ENCODE measurements around the gene H19.

H19 gene

DNA sequence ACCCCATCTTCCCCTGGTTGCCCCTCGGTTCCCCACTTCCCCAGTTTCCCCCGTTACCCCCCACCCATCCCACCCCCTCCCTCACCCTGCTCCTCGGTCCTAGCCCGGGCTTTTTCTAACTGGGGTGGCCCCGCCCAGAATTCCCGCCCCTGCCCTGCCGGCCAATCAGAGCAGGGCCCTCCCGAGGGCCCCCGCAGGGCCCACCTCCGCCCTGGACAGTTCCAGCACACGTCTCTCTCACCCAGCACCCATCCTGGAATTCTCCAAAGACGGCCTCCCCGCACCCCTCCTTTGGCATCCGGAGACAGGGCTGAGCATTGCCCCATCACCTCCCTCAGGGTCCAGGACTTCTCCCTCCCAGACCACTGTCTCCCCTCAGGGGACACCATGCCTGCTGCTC, at the start of gene H19:
TSS of gene H19 (minus strand) at position 88 of the 400 bp plus-strand sequence.
- DNase-seq (ENCODE audit: low read depth in 2 of 2) = no peak

DNA sequence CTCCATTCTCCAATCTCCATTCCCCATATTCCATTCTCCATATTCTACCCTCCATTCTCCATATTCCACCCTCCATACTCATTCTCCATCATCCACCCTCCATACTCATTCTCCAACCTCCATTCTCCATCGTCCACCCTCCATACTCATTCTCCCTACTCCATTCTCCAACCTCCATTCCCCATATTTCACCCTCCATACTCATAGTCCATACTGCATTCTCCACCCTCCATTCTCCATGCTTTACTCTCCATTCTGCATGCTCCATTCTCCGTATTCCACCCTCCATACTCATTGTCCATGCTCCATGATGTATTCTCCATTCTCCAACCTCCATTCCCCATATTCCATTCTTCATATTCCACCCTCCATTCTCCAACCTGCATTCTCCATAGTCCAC, 44.3 kb upstream of the H19 start:
- DNase-seq (ENCODE audit: low read depth in 2 of 2) = no peak

DNA sequence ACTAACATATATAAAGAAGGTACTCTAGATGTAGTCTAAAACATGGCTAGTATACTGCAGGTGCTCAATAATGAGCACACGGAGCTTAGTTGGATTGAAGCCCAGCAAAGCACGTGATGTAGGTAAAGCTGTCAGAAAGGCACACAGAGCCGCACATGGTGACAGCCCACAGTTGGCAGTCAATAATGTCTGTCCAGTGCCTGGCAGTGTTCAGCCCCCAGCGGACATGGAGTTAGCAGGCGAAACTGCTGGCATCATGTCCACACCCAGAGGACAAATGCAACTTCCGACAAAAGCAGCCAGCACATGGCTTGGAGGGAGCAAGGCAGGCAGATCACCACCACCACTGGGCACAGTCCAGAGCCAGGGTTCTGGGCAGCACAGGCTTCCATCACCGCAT, 43.5 kb upstream of the H19 start:
- DNase-seq (ENCODE audit: low read depth in 2 of 2) = no peak

DNA sequence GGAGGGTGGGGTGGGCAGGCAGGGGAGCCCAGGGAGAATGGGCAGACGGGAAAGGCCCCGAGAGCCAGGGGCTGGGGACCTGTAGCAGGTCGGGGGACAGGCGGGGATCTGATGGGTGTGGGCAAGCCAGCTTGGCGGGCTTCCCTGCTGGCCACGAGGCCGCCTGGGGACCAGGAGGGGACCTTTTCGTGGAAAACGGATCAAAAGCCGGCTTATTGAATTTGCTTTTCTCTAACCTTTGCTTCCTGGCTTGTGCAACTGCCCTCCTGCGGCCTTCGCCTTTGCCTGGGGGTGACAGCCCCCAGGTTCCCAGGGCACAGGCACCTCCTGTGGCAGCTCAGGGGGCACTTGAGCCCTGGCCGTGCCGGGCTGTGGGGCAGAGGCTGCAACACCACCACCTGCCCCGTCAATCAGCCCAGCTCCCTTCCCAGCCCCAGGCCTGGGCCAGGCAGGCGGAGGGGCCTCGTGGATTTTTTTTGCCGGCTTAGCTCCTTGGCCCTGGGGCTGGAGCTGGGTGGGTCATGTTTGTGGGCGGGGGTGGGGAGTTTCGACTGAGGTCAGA, 41.6 kb upstream of the H19 start:
- DNase-seq (ENCODE audit: low read depth in 2 of 2) = no peak

DNA sequence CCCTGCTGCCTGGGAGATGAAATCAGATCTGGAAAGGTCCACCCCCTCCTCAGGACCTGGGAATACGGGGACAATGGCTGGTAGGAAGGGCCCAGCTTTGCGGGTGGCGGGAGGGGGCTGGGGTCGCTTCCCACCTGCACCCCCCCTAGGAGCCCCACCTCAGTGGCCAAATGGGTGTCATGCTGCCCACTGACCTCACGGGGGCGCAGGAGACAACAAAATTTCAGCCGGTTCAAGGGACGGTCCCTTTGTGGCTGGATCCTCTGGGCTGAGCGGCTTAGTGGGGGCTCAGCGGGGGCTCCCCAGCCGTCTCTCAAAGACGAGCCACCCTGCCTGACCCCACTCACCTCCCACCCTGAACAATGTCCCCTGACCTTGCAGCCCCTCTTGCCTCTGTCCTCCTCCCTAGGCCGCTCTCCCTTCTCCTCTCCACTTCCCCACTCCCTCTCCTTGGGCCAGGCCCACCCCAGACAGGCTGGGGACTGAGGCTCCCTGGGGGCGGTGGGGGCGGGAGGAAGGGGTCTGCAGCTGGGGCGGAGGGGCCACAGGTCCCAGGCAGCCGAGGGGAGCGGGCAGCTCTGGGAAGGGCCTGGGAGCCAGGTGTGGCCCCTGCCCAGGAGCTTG, 39.3 kb upstream of the H19 start:
- DNase-seq (ENCODE audit: low read depth in 2 of 2) = no peak

DNA sequence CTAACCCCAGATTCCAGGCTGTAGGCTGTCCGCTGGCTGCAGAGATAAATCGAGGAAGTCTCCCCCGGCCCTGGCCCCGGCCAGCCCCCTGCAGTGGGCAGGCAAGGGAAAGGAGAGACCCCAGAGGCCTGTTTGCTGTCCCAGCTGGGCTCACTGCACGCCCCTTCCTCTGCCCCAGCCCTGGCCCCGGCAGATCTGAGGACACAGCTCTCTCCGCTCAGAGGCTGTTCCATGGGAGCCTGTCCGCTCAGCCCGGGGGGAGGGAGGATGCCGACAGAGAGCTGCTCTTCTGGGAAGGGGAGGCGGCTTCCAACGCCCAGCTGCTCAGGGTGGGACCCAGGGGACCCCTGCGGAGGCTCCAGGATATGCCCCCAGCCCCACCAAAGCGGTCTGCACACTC, 37.7 kb upstream of the H19 start:
- no peak for DNase-seq (ENCODE audit: low read depth in 2 of 2)

DNA sequence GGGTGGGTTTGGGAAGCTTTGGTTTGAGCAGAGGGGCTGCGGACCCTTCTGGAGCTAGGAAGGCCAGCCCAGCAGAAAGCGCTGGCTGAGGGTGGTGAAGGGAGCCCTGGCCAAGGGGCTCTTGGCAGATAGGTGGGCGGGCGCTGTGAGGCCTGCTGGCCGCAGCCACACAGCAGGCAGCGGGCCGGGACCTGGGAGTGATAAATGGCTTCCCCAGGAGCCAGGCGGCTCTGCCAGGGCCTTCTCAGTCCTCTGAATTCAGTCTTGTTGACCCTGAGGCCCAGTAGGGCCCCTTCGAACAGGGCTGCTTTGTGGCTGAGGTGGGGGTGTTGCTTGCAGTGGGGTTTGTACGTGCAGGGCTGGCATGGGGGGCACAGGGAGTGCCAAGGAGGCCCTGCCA, 33.4 kb upstream of the H19 start:
- no peak for DNase-seq (ENCODE audit: low read depth in 2 of 2)

DNA sequence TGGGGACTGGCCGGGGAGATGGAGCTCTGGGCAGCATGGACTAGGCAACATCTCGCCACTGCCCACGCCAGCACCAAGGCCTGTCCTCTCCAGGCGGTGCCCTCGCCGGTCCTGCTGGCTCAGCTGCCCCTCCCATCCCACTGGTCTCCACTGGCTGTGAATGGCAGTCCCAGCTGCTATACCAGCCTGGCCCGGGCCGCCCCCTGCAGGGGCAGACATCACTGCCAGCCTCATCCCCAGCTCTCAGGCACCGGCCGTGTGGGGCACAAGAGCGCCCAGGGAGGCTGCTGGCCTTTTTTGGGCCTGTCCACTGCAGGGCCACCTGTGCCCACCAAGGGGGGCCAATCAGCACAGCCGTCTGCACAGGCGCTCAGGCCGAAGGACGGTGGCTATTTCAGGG, 30.1 kb upstream of the H19 start:
- DNase-seq (ENCODE audit: low read depth in 2 of 2) = no peak

DNA sequence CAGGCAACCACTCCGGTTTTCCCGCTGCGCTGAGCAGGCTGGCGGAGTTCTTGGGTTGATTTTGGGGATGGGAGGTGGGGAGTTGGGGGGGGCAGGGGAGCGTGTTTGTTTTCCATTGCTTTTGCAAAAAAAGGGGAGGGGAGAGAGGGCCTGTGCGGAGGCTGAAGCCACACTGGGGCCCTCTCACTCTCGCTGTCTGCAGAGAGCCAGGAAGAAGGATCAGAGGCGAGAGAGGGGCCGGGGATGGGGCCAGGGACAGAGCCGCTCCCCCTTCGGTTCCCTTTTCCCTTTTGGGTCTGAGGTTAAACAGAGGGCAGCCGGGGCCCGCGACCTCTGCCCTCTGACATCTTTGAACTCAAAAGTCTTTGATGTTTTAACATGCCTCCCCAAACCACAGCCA, 17.4 kb upstream of the H19 start:
- no peak for DNase-seq (ENCODE audit: low read depth in 2 of 2)

DNA sequence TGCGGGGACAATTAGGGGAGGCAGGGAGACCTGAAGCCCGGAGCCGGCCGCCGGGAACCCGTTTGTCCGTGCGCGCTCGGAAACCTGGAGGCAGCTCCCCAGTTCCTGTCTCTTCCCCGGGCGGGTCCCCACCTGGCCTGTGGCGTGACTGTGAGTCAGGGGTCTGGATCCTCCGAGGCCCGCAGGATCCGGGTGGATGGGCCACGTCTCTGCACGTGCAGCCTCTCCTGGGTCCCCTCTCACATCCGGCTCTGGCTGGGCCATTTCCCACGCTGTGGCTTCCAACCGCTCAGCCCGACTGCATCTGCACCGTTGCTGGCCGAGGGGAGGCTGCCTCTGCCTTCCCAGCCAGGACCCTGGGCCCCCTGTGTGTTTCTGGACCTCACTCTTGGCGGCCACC, 14.8 kb upstream of the H19 start:
- DNase-seq (ENCODE audit: low read depth in 2 of 2) = no peak

DNA sequence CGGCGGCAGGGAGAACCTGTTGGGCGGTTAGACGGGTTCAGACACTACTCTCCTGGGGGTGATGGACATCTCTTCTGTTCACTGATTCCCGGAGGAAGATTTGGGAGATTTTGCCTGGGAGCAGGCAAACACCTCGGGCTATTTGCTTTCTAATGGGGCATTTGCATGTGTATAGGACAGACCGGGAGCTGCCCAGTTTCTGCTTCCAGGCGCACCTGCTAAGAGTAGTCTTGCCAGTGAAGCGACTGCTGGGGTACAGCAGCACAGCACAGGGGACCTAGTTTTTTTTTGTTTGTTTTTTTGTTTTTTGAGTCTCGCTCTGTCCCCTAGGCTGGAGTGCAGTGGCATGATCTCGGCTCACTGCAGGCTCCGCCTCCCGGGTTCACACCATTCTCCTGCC, 6.8 kb upstream of the H19 start:
- no peak for DNase-seq (ENCODE audit: low read depth in 2 of 2)

DNA sequence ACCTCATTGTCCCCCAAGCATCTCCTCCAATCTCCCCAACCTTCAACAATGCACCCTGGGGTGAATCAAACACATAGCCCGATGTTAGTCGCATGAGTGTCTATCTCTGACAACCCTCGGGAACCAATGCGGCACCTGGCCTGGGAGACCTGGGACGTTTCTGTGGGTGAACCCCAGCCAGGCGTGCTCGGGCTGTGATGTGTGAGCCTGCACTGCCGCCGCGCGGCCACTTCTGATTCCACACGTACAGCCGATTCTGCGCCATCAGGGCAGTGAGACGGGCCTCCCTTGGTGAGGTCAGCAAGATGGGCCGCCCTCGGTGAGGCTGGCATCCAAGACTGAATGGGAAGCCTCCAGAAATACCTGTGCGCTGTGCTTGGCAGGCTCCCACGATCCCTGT, 5.2 kb upstream of the H19 start:
- no peak for DNase-seq (ENCODE audit: low read depth in 2 of 2)

DNA sequence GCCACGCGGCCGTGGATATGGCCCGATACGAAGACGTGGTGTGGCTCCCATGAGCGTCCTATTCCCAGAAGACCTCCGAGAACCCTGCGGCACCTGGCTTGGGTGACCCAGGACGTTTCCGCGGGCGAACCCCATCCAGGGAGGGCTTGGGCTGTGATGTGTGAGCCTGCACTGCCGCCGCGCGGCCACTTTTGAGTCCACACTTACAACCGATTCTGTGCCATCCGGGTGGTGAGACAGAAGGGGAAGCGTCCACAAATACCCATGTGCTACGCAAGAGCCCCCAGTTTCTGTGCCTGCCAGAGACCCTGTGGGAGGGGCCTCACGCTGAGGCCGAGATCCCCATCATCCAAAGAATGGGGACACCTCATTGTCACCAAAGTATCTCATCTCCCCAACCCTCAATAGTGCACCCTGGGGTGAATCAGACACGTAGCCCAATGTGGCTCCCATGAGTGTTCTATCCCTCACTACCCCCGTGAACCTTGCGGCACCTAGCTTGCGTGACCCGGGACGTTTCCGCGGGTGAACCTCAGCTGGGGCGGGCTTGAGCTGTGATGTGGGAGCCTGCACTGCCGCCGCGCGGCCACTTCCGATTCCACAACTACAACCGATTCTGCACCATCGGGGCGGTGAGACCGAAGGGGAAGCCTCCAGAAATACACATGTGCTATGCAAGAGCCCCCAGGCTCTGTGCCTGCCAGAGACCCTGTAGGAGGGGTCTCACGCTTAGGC, 4.6 kb upstream of the H19 start:
- DNase-seq (ENCODE audit: low read depth in 2 of 2) = no peak

DNA sequence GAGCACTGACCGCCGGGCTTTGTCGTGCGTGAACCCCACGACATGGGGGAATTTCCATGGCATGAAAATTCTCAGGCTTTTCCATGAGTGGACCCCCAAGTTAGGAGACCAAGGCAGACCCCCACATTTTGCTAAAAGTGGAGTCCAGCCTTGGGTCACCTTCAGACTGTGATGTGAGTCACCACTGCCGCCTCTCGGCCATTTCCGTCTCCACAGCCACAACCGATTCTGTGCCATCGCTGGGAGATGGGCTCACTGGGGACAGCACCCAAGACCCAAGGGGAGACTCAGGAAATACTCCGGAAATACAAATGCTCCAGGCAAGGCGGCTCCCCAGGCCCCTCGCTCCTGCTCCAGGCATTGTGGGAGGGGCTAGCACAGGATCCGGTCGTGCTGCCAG, 1.2 kb upstream of the H19 start:
- DNase-seq (ENCODE audit: low read depth in 2 of 2) = no peak

DNA sequence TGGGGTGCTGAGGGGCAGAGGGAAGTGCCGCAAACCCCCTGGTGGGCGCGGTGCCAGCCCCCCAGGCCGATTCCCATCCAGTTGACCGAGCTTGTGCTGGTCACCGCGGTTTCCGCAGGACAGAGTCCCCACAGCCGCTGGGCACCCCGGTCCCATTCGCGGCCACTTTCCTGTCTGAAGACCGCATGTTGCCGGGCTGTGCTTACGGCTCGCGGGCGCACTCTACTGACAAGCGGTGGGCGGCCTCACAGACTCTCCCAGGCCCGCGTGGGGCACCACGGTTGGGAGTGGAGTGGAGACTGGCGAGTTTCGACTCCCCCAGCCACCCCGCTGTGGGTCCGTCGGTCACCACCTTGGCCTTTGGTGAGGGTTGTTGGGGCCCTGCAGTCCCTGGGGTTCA, 648 bp upstream of the H19 start:
- DNase-seq (ENCODE audit: low read depth in 2 of 2) = no peak

DNA sequence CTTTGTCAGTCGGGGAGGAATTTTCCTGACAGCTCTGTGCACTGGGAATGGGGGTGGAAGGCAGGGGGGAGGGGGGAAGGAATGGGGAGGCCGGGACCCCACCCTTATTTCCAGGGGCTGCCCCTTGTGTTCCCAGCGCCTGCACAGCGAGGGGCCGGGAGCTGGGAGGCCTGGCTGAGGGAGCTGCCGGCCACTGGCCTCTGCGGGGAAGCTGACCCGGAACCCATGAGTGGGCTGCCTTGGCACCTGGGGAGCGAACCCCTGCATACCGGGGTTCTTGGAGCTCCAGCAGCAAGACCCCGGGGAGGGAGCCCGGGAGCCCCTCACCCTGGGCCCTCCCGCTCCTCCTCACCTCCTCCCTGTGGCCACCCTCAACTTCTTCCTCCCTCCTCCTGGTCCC, 3.5 kb downstream of the H19 start:
- DNase-seq (ENCODE audit: low read depth in 2 of 2) = no peak

DNA sequence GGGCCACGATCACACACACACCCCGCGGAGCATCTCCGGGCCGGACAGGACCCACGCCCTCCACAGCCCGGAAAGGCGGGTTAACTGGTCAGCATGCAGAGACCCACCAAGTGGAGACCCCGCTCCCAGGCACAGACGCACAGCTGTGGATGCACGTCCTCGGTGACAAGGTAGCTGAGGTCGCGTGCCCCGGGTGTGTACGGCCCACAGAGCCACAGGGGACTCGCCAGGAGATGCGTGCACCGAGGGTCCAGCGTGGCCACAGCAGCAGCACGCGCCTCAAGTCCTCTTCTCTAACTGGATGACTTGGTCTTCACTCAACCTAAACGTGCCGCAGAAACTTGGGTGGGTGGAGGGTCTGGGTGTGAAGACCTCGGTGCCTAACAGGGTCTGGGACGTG, 5.5 kb downstream of the H19 start:
- DNase-seq (ENCODE audit: low read depth in 2 of 2) = no peak

DNA sequence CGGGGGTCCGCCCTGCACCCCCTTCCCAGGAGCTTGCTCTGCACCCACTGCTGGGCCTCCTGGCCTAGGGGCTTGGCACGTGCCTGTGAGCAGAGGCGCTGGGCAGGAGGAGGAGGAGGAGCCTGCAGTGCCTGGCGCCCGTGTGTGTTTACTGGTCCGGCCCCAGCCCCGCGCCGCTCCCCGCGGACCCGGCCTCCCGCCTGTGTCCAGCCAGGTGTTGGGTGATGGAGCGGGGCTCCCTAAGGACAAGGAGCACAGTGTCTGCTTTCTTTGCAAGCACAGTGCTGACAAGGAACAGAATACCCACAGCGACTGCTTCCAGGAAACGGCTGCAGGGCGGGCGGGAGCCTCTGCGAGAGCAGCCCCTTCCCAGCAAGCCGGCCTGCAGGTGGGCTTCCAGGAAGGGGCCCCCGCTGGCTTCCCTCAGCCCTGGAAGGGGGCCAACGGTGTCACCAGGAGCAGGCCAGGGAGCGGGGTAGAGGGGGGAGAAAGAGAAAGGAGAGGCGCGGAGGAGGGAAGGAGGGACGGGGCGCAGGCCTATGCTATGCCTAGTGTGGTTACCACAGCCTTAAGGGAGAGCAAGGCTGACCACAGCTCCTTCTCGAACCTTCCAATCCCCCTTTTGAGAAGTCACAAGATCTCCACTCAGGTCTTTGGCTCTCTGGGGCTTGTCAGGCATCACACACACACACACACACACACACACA, 6.6 kb downstream of the H19 start:
- no peak for DNase-seq (ENCODE audit: low read depth in 2 of 2)

DNA sequence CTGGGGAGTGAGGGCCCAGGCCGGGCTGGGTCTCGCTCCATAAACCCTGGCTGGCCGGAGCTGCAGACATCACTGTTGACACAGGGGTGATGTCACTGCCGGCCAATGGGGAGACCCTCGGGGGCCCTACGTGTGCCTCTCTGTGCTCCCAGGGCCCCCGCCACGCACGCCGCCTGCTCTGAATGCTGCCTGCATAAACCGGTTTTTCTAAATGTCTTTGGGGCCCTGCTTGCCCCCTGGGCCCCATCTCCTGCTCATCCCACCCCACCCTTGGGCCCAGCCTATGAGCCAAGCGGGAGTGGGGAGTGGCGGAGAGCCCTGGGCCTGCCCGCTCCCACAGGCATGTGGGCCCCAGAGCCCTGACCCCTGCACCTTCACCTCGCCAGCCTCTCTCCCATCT, 7.7 kb downstream of the H19 start:
- no peak for DNase-seq (ENCODE audit: low read depth in 2 of 2)

DNA sequence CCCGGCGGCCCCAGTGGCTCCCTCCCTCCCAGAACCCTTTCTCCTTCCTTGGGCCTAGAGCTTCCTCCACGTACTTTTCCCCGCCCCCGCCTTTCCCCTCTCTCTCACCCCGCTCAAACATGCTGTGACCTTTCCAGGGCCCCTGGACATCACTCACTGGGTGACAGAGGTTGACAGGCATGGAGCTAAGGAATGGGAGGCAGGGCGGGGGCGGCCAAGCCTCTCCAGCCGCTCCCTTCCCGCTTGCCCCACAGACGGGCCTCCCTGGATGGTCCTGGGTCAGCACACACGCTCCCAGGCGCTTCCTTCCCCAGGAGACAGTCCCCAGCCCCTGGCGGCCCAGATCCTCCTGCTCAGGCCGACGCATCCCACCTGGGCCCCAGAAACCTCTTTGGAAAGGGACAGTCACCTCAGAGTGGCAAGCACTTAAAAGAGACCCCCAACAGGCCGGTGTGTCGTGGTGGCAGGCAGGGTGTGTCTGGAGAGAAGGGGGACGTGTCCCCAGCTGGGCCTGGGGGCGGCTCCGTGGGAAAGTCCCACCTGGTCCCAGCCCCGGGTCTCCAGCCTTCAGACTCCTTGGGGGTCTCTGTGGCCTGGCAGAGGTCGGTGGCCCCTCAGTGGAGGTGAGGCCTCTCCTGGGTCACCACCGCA, 8.8 kb downstream of the H19 start:
- DNase-seq (ENCODE audit: low read depth in 2 of 2) = no peak

DNA sequence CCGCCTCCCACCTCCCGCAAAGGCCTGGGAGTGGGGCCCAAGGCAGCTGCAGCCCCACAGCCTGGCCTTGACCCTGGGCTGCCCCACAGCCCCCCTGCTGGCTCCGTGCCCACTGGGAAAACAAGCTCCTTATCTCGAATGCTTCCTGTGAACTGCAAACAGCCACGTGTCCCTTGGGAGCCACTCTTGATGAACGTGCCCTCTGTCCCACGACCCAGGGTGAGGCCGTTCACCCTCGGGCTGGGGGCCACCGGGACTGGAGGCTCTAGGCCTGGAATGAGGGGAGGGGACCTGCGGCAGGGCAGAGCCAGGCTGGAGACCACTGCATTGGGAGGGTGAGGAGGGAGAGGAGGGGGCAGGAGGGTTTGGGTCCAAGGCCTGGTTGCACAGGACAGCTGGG, 9.5 kb downstream of the H19 start:
- DNase-seq (ENCODE audit: low read depth in 2 of 2) = no peak

DNA sequence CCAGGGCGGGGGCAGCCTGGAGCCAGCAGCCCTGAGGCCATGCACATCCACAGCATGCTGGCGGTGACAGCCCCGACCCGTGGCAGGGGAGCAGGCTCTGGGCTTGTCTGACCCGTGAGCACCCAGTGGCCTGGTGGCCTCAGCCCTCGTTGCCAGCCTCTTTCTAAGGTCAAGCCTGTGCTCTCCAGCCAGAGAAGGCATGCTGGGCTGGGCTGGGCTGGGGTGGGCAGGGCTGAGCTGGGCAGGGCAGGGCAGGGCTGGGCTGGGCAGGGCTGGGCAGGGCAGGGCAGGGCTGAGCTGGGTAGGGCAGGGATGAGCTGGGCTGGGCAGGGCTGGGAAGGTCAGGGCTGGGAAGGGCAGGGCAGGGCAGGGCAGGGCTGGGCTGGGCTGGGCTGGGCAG, 10.6 kb downstream of the H19 start:
- no peak for DNase-seq (ENCODE audit: low read depth in 2 of 2)

DNA sequence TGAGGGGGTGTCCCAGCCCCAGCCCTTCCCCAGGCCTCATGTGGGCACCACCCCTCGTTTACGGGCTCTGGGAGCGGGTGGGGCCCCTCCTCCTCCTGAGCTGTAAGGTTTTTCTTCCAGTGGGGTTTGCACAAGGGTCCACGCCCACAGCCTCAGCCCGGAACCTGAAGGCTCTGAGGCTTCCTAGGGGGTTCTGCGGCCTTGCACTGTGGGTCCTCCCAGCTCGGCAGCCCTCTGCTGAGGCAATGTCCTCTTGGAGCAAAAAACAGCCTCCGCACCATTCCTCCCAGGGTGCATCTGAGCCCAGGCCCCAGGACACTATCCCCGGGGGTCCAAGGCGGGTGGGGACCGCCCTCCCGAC, 14.1 kb downstream of the H19 start:
- no peak for DNase-seq (ENCODE audit: low read depth in 2 of 2)

Data from fibroblast of skin of left biceps (primary cell).